Measurements from ENCODE around the gene GPR4. TPM values are rescaled to one million over a fixed set of nuclear protein-coding genes. Genes with fewer than 3 reads are reported as not detected.

The GPR4 gene
- 1 to 10 TPM; 4.7 to 7.6 (median 5.7) TPM for polyA plus RNA-seq (ENCODE audit: insufficient read length in 4 of 4)

GRCh38 chr19:45601524-45602374 is at the start of gene GPR4:
GPR4 (minus strand) TSS chr19:45602212; CDS start chr19:45591866, 10,346 bp downstream.
- no peak for DNase-seq (ENCODE audit: low read depth in 4 of 4, low spot score in 3 of 4)

GRCh38 chr19:45650722-45651121 is 48.7 kb upstream of the GPR4 start:
- no peak for DNase-seq (ENCODE audit: low read depth in 4 of 4, low spot score in 3 of 4)

- DNase-seq (ENCODE audit: low read depth in 4 of 4, low spot score in 3 of 4): no peak
Measured at GRCh38 chr19:45646345-45646698, 44.3 kb upstream of the GPR4 start.

GRCh38 chr19:45645631-45646344 is 43.8 kb upstream of the GPR4 start:
- DNase-seq (ENCODE audit: low read depth in 4 of 4, low spot score in 3 of 4): no peak

GRCh38 chr19:45645068-45645630 is 43.1 kb upstream of the GPR4 start:
- no peak for DNase-seq (ENCODE audit: low read depth in 4 of 4, low spot score in 3 of 4)

- DNase-seq (ENCODE audit: low read depth in 4 of 4, low spot score in 3 of 4): no peak
Measured at GRCh38 chr19:45643927-45644771, 42.1 kb upstream of the GPR4 start.

- DNase-seq (ENCODE audit: low read depth in 4 of 4, low spot score in 3 of 4): peak in 1 of 4 donors; percentile 74
Measured at GRCh38 chr19:45643024-45643926, 41.3 kb upstream of the GPR4 start.

- DNase-seq (ENCODE audit: low read depth in 4 of 4, low spot score in 3 of 4): peak in 1 of 4 donors; percentile 57
Measured at GRCh38 chr19:45641274-45642105, 39.5 kb upstream of the GPR4 start.

GRCh38 chr19:45640849-45641273 is 38.8 kb upstream of the GPR4 start:
- no peak for DNase-seq (ENCODE audit: low read depth in 4 of 4, low spot score in 3 of 4)

- DNase-seq (ENCODE audit: low read depth in 4 of 4, low spot score in 3 of 4): no peak
Measured at GRCh38 chr19:45638930-45639729, 37.1 kb upstream of the GPR4 start, which contains the start of gene EML2. EML2 (minus strand) TSS chr19:45639397; CDS start chr19:45639376, 21 bp downstream.

- DNase-seq (ENCODE audit: low read depth in 4 of 4, low spot score in 3 of 4): no peak
Measured at GRCh38 chr19:45637890-45638667, 36.1 kb upstream of the GPR4 start.

- DNase-seq (ENCODE audit: low read depth in 4 of 4, low spot score in 3 of 4): no peak
Measured at GRCh38 chr19:45636902-45637301, 34.9 kb upstream of the GPR4 start.

GRCh38 chr19:45636275-45636674 is 34.3 kb upstream of the GPR4 start:
- DNase-seq (ENCODE audit: low read depth in 4 of 4, low spot score in 3 of 4): no peak

GRCh38 chr19:45632468-45633196 is 30.6 kb upstream of the GPR4 start:
- no peak for DNase-seq (ENCODE audit: low read depth in 4 of 4, low spot score in 3 of 4)

- no peak for DNase-seq (ENCODE audit: low read depth in 4 of 4, low spot score in 3 of 4)
Measured at GRCh38 chr19:45630463-45630862, 28.5 kb upstream of the GPR4 start.

GRCh38 chr19:45629704-45630103 is 27.7 kb upstream of the GPR4 start:
- no peak for DNase-seq (ENCODE audit: low read depth in 4 of 4, low spot score in 3 of 4)

Measured in right renal pelvis (tissue), 4 donors.